Tibial nerve (tissue), 4 donors: Measurements from ENCODE around the gene MBNL2.

ENCODE experiments used
- CTCF ChIP-seq, 5 experiments: fragments of 200-600 bp in 3 of 5; fragments of 450-650 bp in 2 of 5; sonication (generic) in 3 of 5; IDR thresholded peaks; one replicate each; pipeline ENCODE4 v1.5.1; 2016 to 2019; ENCODE audit warnings: antibody characterized with exemption in 5 of 5, mild to moderate bottlenecking in 3 of 5, moderate library complexity in 2 of 5
- EP300 ChIP-seq, 2 donors: sonication (generic); formaldehyde crosslinking; IDR thresholded peaks; one replicate each; pipeline ENCODE4 v1.6.1; 2017; ENCODE audit warnings: antibody characterized with exemption in 2 of 2, mild to moderate bottlenecking in 1 of 2
- POLR2A ChIP-seq, 2 donors: fragments of 450-650 bp; IDR thresholded peaks; one replicate each; pipeline ENCODE4 v1.6.1; 2017; ENCODE audit warnings: antibody characterized with exemption in 2 of 2, mild to moderate bottlenecking in 2 of 2, moderate library complexity in 2 of 2

- TF ChIP-seq EP300 (IDR thresholded peaks at IDR 0.05) = no peak
- no peak for TF ChIP-seq CTCF (IDR thresholded peaks at IDR 0.05)
- no peak for TF ChIP-seq POLR2A (IDR thresholded peaks at IDR 0.05)
Observed at GRCh38 chr13:97385146-97385545, 163.0 kb downstream of the MBNL2 start.
